SU-DHL-6 (cell line): Measurements from ENCODE around the gene MYO15B.
A peak's percentile ranks its signal among the peaks of the same experiment; 100 is the strongest.

ENCODE experiments used
- H2AFZ ChIP-seq: fragments of 200-600 bp; sonication (generic); 2 replicates; pipeline ENCODE4 v1.6.1; 2014; ENCODE audit warnings: low read depth, mild to moderate bottlenecking, moderate library complexity, mixed read lengths, antibody characterized with exemption, low read length; ENCODE audit not compliant: severe bottlenecking
- H3F3A ChIP-seq: fragments of 200-600 bp; shearing (Covaris generic); 2 replicates; pipeline ENCODE4 v1.6.0; 2016; ENCODE audit warnings: antibody characterized with exemption, mild to moderate bottlenecking; ENCODE audit not compliant: insufficient read depth
- H3K27ac ChIP-seq: fragments of 200-600 bp; sonication (generic); 2 replicates; pipeline ENCODE4 v1.5.1; 2016; ENCODE audit warnings: low read depth, mild to moderate bottlenecking, low read length, moderate library complexity, mixed read lengths
- H3K27me3 ChIP-seq: fragments of 200-600 bp; sonication (generic), shearing (Covaris generic); 2 replicates; pipeline ENCODE4 v1.6.0; 2014; ENCODE audit warnings: mild to moderate bottlenecking, low read length
- H3K36me3 ChIP-seq: fragments of 200-600 bp; sonication (generic); 2 replicates; pipeline ENCODE4 v1.6.1; 2014; ENCODE audit warnings: mild to moderate bottlenecking, low read length, mixed read lengths
- H3K4me2 ChIP-seq: fragments of 300-600, 200-600 bp; shearing (Covaris generic), sonication (generic); 2 replicates; pipeline ENCODE4 v1.6.0; 2014; ENCODE audit warnings: low read length, low read depth, mild to moderate bottlenecking; ENCODE audit not compliant: poor library complexity, severe bottlenecking
- H3K4me3 ChIP-seq: fragments of 200-600 bp; sonication (generic); 2 replicates; pipeline ENCODE4 v1.5.1; 2014; ENCODE audit warnings: antibody characterized with exemption, low read length, mild to moderate bottlenecking, mixed read lengths; ENCODE audit not compliant: insufficient read depth, poor library complexity, severe bottlenecking
- H3K79me2 ChIP-seq: fragments of 200-600 bp; sonication (generic); 2 replicates; pipeline ENCODE4 v1.6.1; 2014; ENCODE audit warnings: mild to moderate bottlenecking, low read length, moderate library complexity; ENCODE audit not compliant: insufficient read depth
- H3K9ac ChIP-seq: fragments of 200-600 bp; sonication (generic); 2 replicates; pipeline ENCODE4 v1.7.0; 2014; ENCODE audit warnings: mild to moderate bottlenecking, low read length
- H3K9me2 ChIP-seq: fragments of 200-600 bp; sonication (generic); replicated peaks from 2 replicates; pipeline ENCODE4 v1.6.1; 2014; ENCODE audit warnings: low read length; ENCODE audit not compliant: insufficient read depth
- H3K9me3 ChIP-seq: fragments of 200-600 bp; sonication (generic); 2 replicates; pipeline ENCODE4 v1.6.1; 2014; ENCODE audit warnings: low read length, mixed read lengths; ENCODE audit not compliant: insufficient read depth
- H4K20me1 ChIP-seq: fragments of 200-600 bp; sonication (generic); 2 replicates; pipeline ENCODE4 v1.6.1; 2014; ENCODE audit warnings: low read depth, mild to moderate bottlenecking, antibody characterized with exemption, low read length, moderate library complexity, mixed read lengths
- EZH2phosphoT487 ChIP-seq: fragments of 200-600 bp; sonication (generic), shearing (Covaris generic); conservative IDR thresholded peaks from 2 replicates; pipeline ENCODE4 v1.6.1; 2018; ENCODE audit warnings: mild to moderate bottlenecking, antibody characterized with exemption, low read length, moderate library complexity, mixed read lengths
- TF ChIP-seq, protein P1 (sequence below): fragments of 200-600 bp; sonication (generic); IDR thresholded peaks from one replicate; pipeline ENCODE4 v1.5.1; 2017; ENCODE audit warnings: antibody characterized with exemption, mild to moderate bottlenecking, low read length, moderate library complexity; ENCODE audit not compliant: insufficient read depth, poor library complexity, severe bottlenecking

Gene MYO15B

GRCh38 chr17:75662511-75662910 is 74.9 kb downstream of the MYO15B start:
- peak overlapping the region; percentile 96; the same call in 1 of the 2 replicates for H3K27ac ChIP-seq
- no peak overlapping the region for H3K9ac ChIP-seq
- no peak overlapping the region for H3K4me3 ChIP-seq
- no peaks in the 10 kb centered on the region for H3K27me3 ChIP-seq
- H3K4me2 ChIP-seq = no peak overlapping the region
- H3F3A ChIP-seq = peaks cover 31% of the 10 kb centered on the region
- H3K9me3 ChIP-seq = no peaks in the 10 kb centered on the region
- no peaks in the 10 kb centered on the region for H3K9me2 ChIP-seq
- H4K20me1 ChIP-seq = no peaks in the 10 kb centered on the region
- TF ChIP-seq EZH2phosphoT487 = no peak
- TF ChIP-seq, protein P1, sequence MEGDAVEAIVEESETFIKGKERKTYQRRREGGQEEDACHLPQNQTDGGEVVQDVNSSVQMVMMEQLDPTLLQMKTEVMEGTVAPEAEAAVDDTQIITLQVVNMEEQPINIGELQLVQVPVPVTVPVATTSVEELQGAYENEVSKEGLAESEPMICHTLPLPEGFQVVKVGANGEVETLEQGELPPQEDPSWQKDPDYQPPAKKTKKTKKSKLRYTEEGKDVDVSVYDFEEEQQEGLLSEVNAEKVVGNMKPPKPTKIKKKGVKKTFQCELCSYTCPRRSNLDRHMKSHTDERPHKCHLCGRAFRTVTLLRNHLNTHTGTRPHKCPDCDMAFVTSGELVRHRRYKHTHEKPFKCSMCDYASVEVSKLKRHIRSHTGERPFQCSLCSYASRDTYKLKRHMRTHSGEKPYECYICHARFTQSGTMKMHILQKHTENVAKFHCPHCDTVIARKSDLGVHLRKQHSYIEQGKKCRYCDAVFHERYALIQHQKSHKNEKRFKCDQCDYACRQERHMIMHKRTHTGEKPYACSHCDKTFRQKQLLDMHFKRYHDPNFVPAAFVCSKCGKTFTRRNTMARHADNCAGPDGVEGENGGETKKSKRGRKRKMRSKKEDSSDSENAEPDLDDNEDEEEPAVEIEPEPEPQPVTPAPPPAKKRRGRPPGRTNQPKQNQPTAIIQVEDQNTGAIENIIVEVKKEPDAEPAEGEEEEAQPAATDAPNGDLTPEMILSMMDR = no peak
- peaks cover 17% of the 10 kb centered on the region for H3K79me2 ChIP-seq
- H3K36me3 ChIP-seq = peaks cover 7% of the 10 kb centered on the region; the same call in 1 of the 2 replicates
- H2AFZ ChIP-seq = no peak overlapping the region

- Histone ChIP-seq H3K9ac (no peak overlapping the region), H3K79me2 (peaks cover 33% of the 10 kb centered on the region), H3K4me2 (peak overlapping the region; percentile 50)
Measured at GRCh38 chr17:75664099-75664549, 76.5 kb downstream of the MYO15B start.

GRCh38 chr17:75665981-75666380 is 78.4 kb downstream of the MYO15B start:
- Histone ChIP-seq H3K9me3 (no peaks in the 10 kb centered on the region), H3K9me2 (no peaks in the 10 kb centered on the region), H3K27me3 (no peaks in the 10 kb centered on the region), H3K27ac (peak overlapping the region; percentile 96), H4K20me1 (no peaks in the 10 kb centered on the region), H3K4me2 (peak overlapping the region; percentile 76), H3K36me3 (peaks cover 11% of the 10 kb centered on the region; the same call in 1 of the 2 replicates), H3K79me2 (peaks cover 52% of the 10 kb centered on the region), H3K4me3 (peak overlapping the region; percentile 95), H2AFZ (no peak overlapping the region), H3K9ac (peak overlapping the region; percentile 76), H3F3A (peaks cover 31% of the 10 kb centered on the region)
- no peak for TF ChIP-seq EZH2phosphoT487
- TF ChIP-seq, protein P1 = no peak

More at GRCh38 chr17:75664099-75664549, 76.5 kb downstream of the MYO15B start:
- Histone ChIP-seq H3K4me3 (peak overlapping the region; percentile 14), H3K9me2 (no peaks in the 10 kb centered on the region), H4K20me1 (no peaks in the 10 kb centered on the region), H3K27me3 (no peaks in the 10 kb centered on the region), H2AFZ (no peak overlapping the region), H3K36me3 (0 out of 2 replicates have a peak, but pooled peaks cover 4% of the 10 kb centered on the region), H3K9me3 (no peaks in the 10 kb centered on the region), H3K27ac (peak overlapping the region; percentile 96), H3F3A (peaks cover 31% of the 10 kb centered on the region)
- TF ChIP-seq EZH2phosphoT487 = no peak
- TF ChIP-seq, protein P1 = no peak
